Endodermal cell (in vitro differentiated cells): Measurements from ENCODE around the gene CAP2. TPM values are rescaled to one million over a fixed set of nuclear protein-coding genes. Genes with fewer than 3 reads are reported as not detected.

Experiments
- DNase-seq: peaks from one replicate; pipeline ENCODE4 v3.0.0-alpha.2; 2017
- H3K27ac ChIP-seq: 2 replicates; pipeline ENCODE4 v1.5.1; 2013; ENCODE audit warnings: mild to moderate bottlenecking, low read depth, low read length, moderate library complexity
- H3K27me3 ChIP-seq: 2 replicates; pipeline ENCODE4 v1.6.1; 2013; ENCODE audit warnings: mild to moderate bottlenecking, low read length, moderate library complexity; ENCODE audit not compliant: insufficient read depth, control insufficient read depth, poor library complexity, severe bottlenecking
- H3K36me3 ChIP-seq: 2 replicates; pipeline ENCODE4 v1.7.0; 2013; ENCODE audit warnings: mild to moderate bottlenecking, low read length, moderate library complexity; ENCODE audit not compliant: control insufficient read depth, insufficient read depth
- H3K4me1 ChIP-seq: one replicate; pipeline ENCODE4 v1.7.0; 2013; ENCODE audit warnings: low read length; ENCODE audit not compliant: control insufficient read depth, insufficient read depth
- H3K4me3 ChIP-seq: 2 replicates; pipeline ENCODE4 v1.5.1; 2013; ENCODE audit warnings: mild to moderate bottlenecking, low read length, moderate library complexity
- H3K9ac ChIP-seq: 2 replicates; pipeline ENCODE4 v1.6.1; 2013; ENCODE audit warnings: mild to moderate bottlenecking, low read length, moderate library complexity; ENCODE audit not compliant: poor library complexity, severe bottlenecking; ENCODE audit errors: extremely low read depth
- H3K9me3 ChIP-seq: 2 replicates; pipeline ENCODE4 v1.6.1; 2013; ENCODE audit warnings: mild to moderate bottlenecking, low read length, moderate library complexity; ENCODE audit not compliant: control insufficient read depth
- H3K27ac Mint-ChIP-seq: 2 replicates; pipeline ENCODE4 v1.8.0; 2020; ENCODE audit warnings: mixed read lengths
- H3K27me3 Mint-ChIP-seq: 2 replicates; pipeline ENCODE4 v1.8.0; 2021; ENCODE audit warnings: mild to moderate bottlenecking, mixed read lengths; ENCODE audit not compliant: insufficient read depth
- H3K36me3 Mint-ChIP-seq: 2 replicates; pipeline ENCODE4 v1.8.0; 2020; ENCODE audit warnings: low read depth, mixed read lengths
- H3K4me1 Mint-ChIP-seq: 2 replicates; pipeline ENCODE4 v1.8.0; 2020; ENCODE audit warnings: mixed read lengths
- H3K4me3 Mint-ChIP-seq: 2 replicates; pipeline ENCODE4 v1.8.0; 2020; ENCODE audit warnings: mild to moderate bottlenecking, moderate library complexity, mixed read lengths
- H3K9me3 Mint-ChIP-seq: 2 replicates; pipeline ENCODE4 v1.8.0; 2020; ENCODE audit warnings: mild to moderate bottlenecking, mixed read lengths
- WGBS, 2 experiments: methylation state at CpG; one replicate each; pipeline versions ENCODE4 v1.1.5 to v1.1.7; 2013; ENCODE audit warnings: missing lambda C conversion rate in 2 of 2, mixed read lengths in 1 of 2; ENCODE audit not compliant: insufficient coverage in 1 of 2, insufficient read length in 1 of 2; 5-methylcytosine and 5-hydroxymethylcytosine counted together
- total RNA-seq, 2 donors: library from RNA; stranded (reverse); fragmentation: NEBNext Ultra II Directional in 1 of 2; extraction: Animal tissue kit (Norgen Biotek cat#: 25700) in 1 of 2; gene quantifications; 2 replicates in 1 of 2; 3 replicates in 1 of 2; pipeline ENCODE4 v1.2.1, GENCODE V29; 2021
- TF ChIP-seq, protein P1 (sequence below): fragments of 200-600 bp; sonication (generic); conservative IDR thresholded peaks from 2 replicates; pipeline ENCODE4 v1.5.0; 2021; ENCODE audit warnings: antibody characterized with exemption, mild to moderate bottlenecking

The CAP2 gene
- total RNA-seq, 2 donors from 2014 or later: 29.8 to 35.9 TPM

DNA sequence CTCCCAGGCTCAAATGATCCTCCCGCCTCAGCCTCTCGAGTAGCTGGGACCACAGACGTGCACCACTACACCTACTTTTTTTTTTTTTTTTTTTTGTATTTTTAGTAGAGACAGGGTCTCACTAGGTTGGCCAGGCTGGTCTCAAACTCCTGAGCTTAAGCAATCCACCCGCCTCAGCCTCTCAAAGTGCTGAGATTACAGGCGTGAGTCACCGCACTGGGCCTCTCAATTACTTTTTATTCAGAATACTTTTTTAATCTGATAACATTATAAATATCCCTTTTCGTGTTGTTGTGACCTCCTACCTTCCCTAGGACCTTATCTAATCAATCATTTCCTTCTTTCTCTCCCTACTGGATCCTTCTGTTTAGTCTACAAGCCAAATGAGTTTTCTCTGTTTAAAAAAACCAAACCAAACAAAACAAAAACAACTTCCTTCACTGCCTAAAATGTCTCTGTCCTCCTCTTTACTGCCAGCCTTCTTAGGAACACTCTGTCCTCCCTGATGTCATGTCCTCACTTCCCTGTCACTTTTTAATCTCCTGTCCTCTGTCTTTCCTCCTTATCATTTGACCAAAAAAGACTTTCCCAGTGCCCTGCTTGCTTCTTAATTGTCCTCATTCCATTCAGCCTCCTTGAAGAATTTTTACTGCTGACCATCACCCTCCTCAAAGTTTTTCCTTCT lies 85.0 kb downstream of the CAP2 start:
- peaks cover 16% of the 10 kb centered on the region for H3K4me1 Mint-ChIP-seq
- Histone ChIP-seq H3K36me3 (peaks cover 33% of the 10 kb centered on the region), H3K27ac (no peak overlapping the region), H3K27me3 (no peaks in the 10 kb centered on the region), H3K9me3 (no peaks in the 10 kb centered on the region), H3K9ac (no peak overlapping the region), H3K4me1 (peaks cover 17% of the 10 kb centered on the region), H3K4me3 (no peak overlapping the region)
- H3K27ac Mint-ChIP-seq: no peak overlapping the region
- H3K36me3 Mint-ChIP-seq: peaks cover 17% of the 10 kb centered on the region
- no peak overlapping the region for H3K4me3 Mint-ChIP-seq
- no peaks in the 10 kb centered on the region for H3K27me3 Mint-ChIP-seq
- no peak for DNase-seq
- 94 to 100% methylated on average over 4 to 6 of the region's 7 CpGs for WGBS, 2 experiments
- TF ChIP-seq, protein P1, sequence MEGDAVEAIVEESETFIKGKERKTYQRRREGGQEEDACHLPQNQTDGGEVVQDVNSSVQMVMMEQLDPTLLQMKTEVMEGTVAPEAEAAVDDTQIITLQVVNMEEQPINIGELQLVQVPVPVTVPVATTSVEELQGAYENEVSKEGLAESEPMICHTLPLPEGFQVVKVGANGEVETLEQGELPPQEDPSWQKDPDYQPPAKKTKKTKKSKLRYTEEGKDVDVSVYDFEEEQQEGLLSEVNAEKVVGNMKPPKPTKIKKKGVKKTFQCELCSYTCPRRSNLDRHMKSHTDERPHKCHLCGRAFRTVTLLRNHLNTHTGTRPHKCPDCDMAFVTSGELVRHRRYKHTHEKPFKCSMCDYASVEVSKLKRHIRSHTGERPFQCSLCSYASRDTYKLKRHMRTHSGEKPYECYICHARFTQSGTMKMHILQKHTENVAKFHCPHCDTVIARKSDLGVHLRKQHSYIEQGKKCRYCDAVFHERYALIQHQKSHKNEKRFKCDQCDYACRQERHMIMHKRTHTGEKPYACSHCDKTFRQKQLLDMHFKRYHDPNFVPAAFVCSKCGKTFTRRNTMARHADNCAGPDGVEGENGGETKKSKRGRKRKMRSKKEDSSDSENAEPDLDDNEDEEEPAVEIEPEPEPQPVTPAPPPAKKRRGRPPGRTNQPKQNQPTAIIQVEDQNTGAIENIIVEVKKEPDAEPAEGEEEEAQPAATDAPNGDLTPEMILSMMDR: no peak
- peaks cover 2% of the 10 kb centered on the region for H3K9me3 Mint-ChIP-seq

DNA sequence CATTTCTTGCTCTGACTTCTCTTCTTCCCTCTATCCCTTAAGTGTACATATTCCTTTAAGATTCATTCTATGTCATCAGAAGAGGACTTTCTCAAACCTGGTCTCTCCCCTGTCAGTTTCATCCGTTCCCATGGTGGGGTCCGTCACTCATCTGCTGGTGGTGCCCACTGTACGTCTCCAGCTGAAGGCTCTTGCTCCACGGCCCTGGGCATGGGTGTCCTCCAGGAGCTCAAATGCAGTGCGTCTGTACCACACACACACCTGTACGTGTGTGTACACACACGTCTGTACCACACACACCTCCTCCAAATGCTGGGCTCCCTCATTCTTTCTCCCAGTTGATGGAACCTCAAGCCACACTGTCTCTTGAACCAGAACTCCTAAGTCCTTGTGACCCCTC lies 85.6 kb downstream of the CAP2 start:
- H3K9me3 Mint-ChIP-seq: peaks cover 2% of the 10 kb centered on the region
- no peaks in the 10 kb centered on the region for H3K9me3 ChIP-seq
- H3K9ac ChIP-seq: no peak overlapping the region
- WGBS, 2 experiments: 93 to 97% methylated on average over 6 to 7 of the region's 7 CpGs
- peaks cover 13% of the 10 kb centered on the region for H3K4me1 ChIP-seq
- no peak overlapping the region for H3K4me3 Mint-ChIP-seq
- H3K27ac Mint-ChIP-seq: no peak overlapping the region
- peaks cover 19% of the 10 kb centered on the region for H3K36me3 Mint-ChIP-seq
- peaks cover 39% of the 10 kb centered on the region for H3K36me3 ChIP-seq
- no peak overlapping the region for H3K27ac ChIP-seq
- H3K27me3 Mint-ChIP-seq: no peaks in the 10 kb centered on the region
- no peak for DNase-seq
- TF ChIP-seq, protein P1: no peak
- no peak overlapping the region for H3K4me3 ChIP-seq
- H3K27me3 ChIP-seq: no peaks in the 10 kb centered on the region
- H3K4me1 Mint-ChIP-seq: peaks cover 14% of the 10 kb centered on the region

DNA sequence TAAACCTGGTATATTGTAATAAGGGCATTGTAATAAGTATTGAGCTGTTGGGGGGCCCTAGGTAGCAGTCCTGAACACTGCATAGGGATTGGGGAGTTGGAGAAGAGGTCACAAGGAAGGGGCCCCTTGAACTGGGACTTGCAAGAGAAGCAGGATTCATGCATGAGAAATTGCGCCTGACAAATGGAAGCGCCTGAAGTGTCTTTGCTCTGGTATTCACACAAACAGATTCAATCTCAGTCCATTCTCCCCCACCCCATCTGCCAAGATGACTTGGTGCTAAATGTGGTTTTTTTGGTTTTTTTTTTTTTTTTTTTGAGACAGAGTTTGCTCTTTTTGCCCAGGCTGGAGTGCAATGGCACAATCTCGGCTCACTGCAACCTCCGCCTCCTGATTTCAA lies 87.1 kb downstream of the CAP2 start:
- H3K4me3 ChIP-seq: no peak overlapping the region
- H3K9ac ChIP-seq: peak overlapping the region; percentile 28
- peaks cover 45% of the 10 kb centered on the region for H3K36me3 ChIP-seq
- peaks cover 11% of the 10 kb centered on the region for H3K4me1 ChIP-seq
- 98 to 100% methylated on average over 2 to 4 of the region's 4 CpGs for WGBS, 2 experiments
- Mint-ChIP-seq H3K27me3 (no peaks in the 10 kb centered on the region), H3K36me3 (peaks cover 31% of the 10 kb centered on the region), H3K4me1 (peaks cover 14% of the 10 kb centered on the region), H3K9me3 (peaks cover 2% of the 10 kb centered on the region), H3K27ac (no peak overlapping the region), H3K4me3 (no peak overlapping the region)
- H3K9me3 ChIP-seq: no peaks in the 10 kb centered on the region
- DNase-seq: no peak
- H3K27me3 ChIP-seq: no peaks in the 10 kb centered on the region
- H3K27ac ChIP-seq: no peak overlapping the region
- TF ChIP-seq, protein P1: no peak
